Immature natural killer cell (primary cell): ENCODE data around the gene C20orf204. TPM values are rescaled to one million over a fixed set of nuclear protein-coding genes. Genes with fewer than 3 reads are reported as not detected.
"Not testable (repeated sequence)": the region's sequence is repeated elsewhere in the genome, so short reads cannot be mapped to it uniquely, and the experiment has no call there.

Experiments
- DNase-seq, 3 donors: peaks; one replicate each; pipeline ENCODE4 v3.0.0; 2022; ENCODE audit warnings: mixed read lengths in 1 of 3
- H3K27ac Mint-ChIP-seq, 6 donors: one replicate each; pipeline ENCODE4 v1.8.0; 2020; ENCODE audit warnings: mixed read lengths in 6 of 6, mild to moderate bottlenecking in 5 of 6, inconsistent platforms in 4 of 6, moderate library complexity in 3 of 6
- H3K27me3 Mint-ChIP-seq, 3 donors: one replicate each; pipeline ENCODE4 v1.8.0; 2020 to 2021; ENCODE audit warnings: low read depth in 3 of 3, mild to moderate bottlenecking in 3 of 3, mixed read lengths in 3 of 3, moderate library complexity in 3 of 3, inconsistent platforms in 1 of 3
- H3K36me3 Mint-ChIP-seq, 3 donors: one replicate each; pipeline ENCODE4 v1.8.0; 2020; ENCODE audit warnings: mixed read lengths in 3 of 3, inconsistent platforms in 2 of 3, mild to moderate bottlenecking in 2 of 3
- H3K4me1 Mint-ChIP-seq, 2 donors: one replicate each; pipeline ENCODE4 v1.8.0; 2020; ENCODE audit warnings: inconsistent platforms in 2 of 2, mild to moderate bottlenecking in 2 of 2, mixed read lengths in 2 of 2, moderate library complexity in 1 of 2
- H3K4me3 Mint-ChIP-seq, 5 donors: one replicate each; pipeline ENCODE4 v1.8.0; 2020; ENCODE audit warnings: mild to moderate bottlenecking in 5 of 5, mixed read lengths in 5 of 5, inconsistent platforms in 3 of 5, moderate library complexity in 3 of 5
- H3K9me3 Mint-ChIP-seq, 6 donors: one replicate each; pipeline ENCODE4 v1.8.0; 2020; ENCODE audit warnings: mild to moderate bottlenecking in 6 of 6, mixed read lengths in 6 of 6, inconsistent platforms in 4 of 6, moderate library complexity in 3 of 6
- polyA plus RNA-seq, 3 donors: library from polyadenylated mRNA; unstranded; fragments of 300-500 nt; fragmentation: Illumina TruSeq; gene quantifications; one replicate each; pipeline ENCODE4 v1.2.3, GENCODE V29; 2021

C20orf204 gene
- polyA plus RNA-seq, 3 donors from 2014 or later = not detected

GRCh38 chr20:64087226-64087825, 51.3 kb downstream of the C20orf204 start:
- H3K4me3 Mint-ChIP-seq, H3K36me3 Mint-ChIP-seq, H3K27ac Mint-ChIP-seq, H3K9me3 Mint-ChIP-seq, DNase-seq: not testable (repeated sequence)
- peaks cover 5 to 18% (median 9%) of the 10 kb centered on the region in 3 donors for H3K27me3 Mint-ChIP-seq
- H3K4me1 Mint-ChIP-seq = peaks cover 10% of the 10 kb centered on the region in 2 donors

- H3K4me3 Mint-ChIP-seq, H3K27ac Mint-ChIP-seq, H3K9me3 Mint-ChIP-seq, H3K4me1 Mint-ChIP-seq, DNase-seq, H3K36me3 Mint-ChIP-seq: not testable (repeated sequence)
- H3K27me3 Mint-ChIP-seq = peaks cover 5 to 18% (median 11%) of the 10 kb centered on the region in 3 donors
Measured at GRCh38 chr20:64088586-64088985, 52.6 kb downstream of the C20orf204 start.

Other genes with a start within 250 kb of the C20orf204 start
- under 1 TPM; 0.16 to 0.32 (median 0.32) TPM for gene ZBTB46, start 204.9 kb upstream of the C20orf204 start, polyA plus RNA-seq
- under 1 TPM in 1 of 3 donors, not detected in 2; 0.34 TPM for gene ABHD16B, start 174.7 kb upstream of the C20orf204 start, polyA plus RNA-seq
- 10 to 100 TPM; 67.5 to 90.8 (median 79.3) TPM for gene TPD52L2, start 170.9 kb upstream of the C20orf204 start, polyA plus RNA-seq
- 1 to 10 TPM; 1.4 to 8.2 (median 2.9) TPM for gene DNAJC5, start 141.1 kb upstream of the C20orf204 start, polyA plus RNA-seq
- gene UCKL1, start 79.8 kb upstream of the C20orf204 start, polyA plus RNA-seq = 10 to 100 TPM; 19.3 to 35.5 (median 30.8) TPM
- gene ZNF512B, start 66.3 kb upstream of the C20orf204 start, polyA plus RNA-seq = under 1 TPM in 2 of 3 donors, not detected in 1; 0.36 to 0.63 TPM
- gene SAMD10, start 56.5 kb upstream of the C20orf204 start, polyA plus RNA-seq = 10 to 100 TPM in 1 of 3 donors, 1 to 10 TPM in 2; 6.5 to 13.2 (median 8.5) TPM
- gene PRPF6, start 55.0 kb upstream of the C20orf204 start, polyA plus RNA-seq = 10 to 100 TPM; 52.6 to 94.4 (median 63.1) TPM
- gene SOX18, start 13.5 kb downstream of the C20orf204 start, polyA plus RNA-seq = not detected
- gene TCEA2, start 27.0 kb downstream of the C20orf204 start, polyA plus RNA-seq = 10 to 100 TPM; 18.9 to 26.6 (median 24.1) TPM
- 100 to 1,000 TPM; 124 to 171 (median 132) TPM for gene RGS19, start 43.3 kb downstream of the C20orf204 start, polyA plus RNA-seq
- 1 to 10 TPM in 1 of 3 donors, under 1 TPM in 2; 0.48 to 1.3 (median 0.73) TPM for gene OPRL1, start 43.9 kb downstream of the C20orf204 start, polyA plus RNA-seq
- gene LKAAEAR1, start 48.2 kb downstream of the C20orf204 start, polyA plus RNA-seq = not detected
- gene NPBWR2, start 71.4 kb downstream of the C20orf204 start, polyA plus RNA-seq = not detected
- gene MYT1, start 128.3 kb downstream of the C20orf204 start, polyA plus RNA-seq = not detected
- 10 to 100 TPM; 43.3 to 65.4 (median 58.2) TPM for gene PCMTD2, start 219.6 kb downstream of the C20orf204 start, polyA plus RNA-seq